Thymus (tissue), 11 donors: ENCODE data around the gene CCNY. TPM values are rescaled to one million over a fixed set of nuclear protein-coding genes. Genes with fewer than 3 reads are reported as not detected.

Experiments
- DNase-seq, 9 donors: peaks; one replicate each; pipeline ENCODE4 v3.0.0-alpha.2; 2013; ENCODE audit warnings: low spot score in 9 of 9, low read depth in 6 of 9, missing footprints in 1 of 9
- H3K27ac ChIP-seq, 2 donors: one replicate each; pipeline ENCODE4 v1.5.1; 2013; ENCODE audit warnings: control low read depth in 1 of 2, low read depth in 1 of 2, low read length in 1 of 2, mild to moderate bottlenecking in 1 of 2, moderate library complexity in 1 of 2
- H3K27me3 ChIP-seq, 2 donors: one replicate each; pipeline ENCODE4 v1.5.1; 2013; ENCODE audit warnings: low read length in 1 of 2; ENCODE audit not compliant: control insufficient read depth in 2 of 2, insufficient read depth in 1 of 2
- H3K36me3 ChIP-seq, 2 donors: one replicate each; pipeline ENCODE4 v1.5.1; 2013; ENCODE audit warnings: low read length in 1 of 2, mild to moderate bottlenecking in 1 of 2, moderate library complexity in 1 of 2; ENCODE audit not compliant: control insufficient read depth in 2 of 2, insufficient read depth in 2 of 2
- H3K4me1 ChIP-seq, 2 donors: one replicate each; pipeline ENCODE4 v1.5.1; 2013; ENCODE audit warnings: low read length in 2 of 2; ENCODE audit not compliant: control insufficient read depth in 2 of 2, insufficient read depth in 2 of 2
- H3K4me3 ChIP-seq, 2 donors: one replicate each; pipeline ENCODE4 v1.5.1; 2013; ENCODE audit warnings: low read length in 2 of 2, control low read depth in 1 of 2, mild to moderate bottlenecking in 1 of 2
- H3K9me3 ChIP-seq, 2 donors: one replicate each; pipeline ENCODE4 v1.5.1; 2013; ENCODE audit warnings: low read length in 1 of 2, mild to moderate bottlenecking in 1 of 2; ENCODE audit not compliant: control insufficient read depth in 2 of 2, insufficient read depth in 1 of 2
- WGBS: extraction: QIAGEN DNeasy Blood & Tissue Kit; methylation state at CpG from one replicate; pipeline ENCODE4 v1.1.7; 2013; 5-methylcytosine and 5-hydroxymethylcytosine counted together
- polyA plus RNA-seq: library from polyadenylated mRNA; stranded (reverse); fragments of 200-250 nt; gene quantifications from one replicate; pipeline ENCODE4 v1.2.3, GENCODE V29; 2013
- total RNA-seq: library from RNA; stranded (reverse); fragments of 120-200 nt; gene quantifications from one replicate; pipeline ENCODE4 v1.2.4, GENCODE V29; 2013
- donor health status: healthy.

Gene CCNY
- total and polyA plus RNA-seq, 2 donors, result 27.6 to 34.9 TPM

DNA sequence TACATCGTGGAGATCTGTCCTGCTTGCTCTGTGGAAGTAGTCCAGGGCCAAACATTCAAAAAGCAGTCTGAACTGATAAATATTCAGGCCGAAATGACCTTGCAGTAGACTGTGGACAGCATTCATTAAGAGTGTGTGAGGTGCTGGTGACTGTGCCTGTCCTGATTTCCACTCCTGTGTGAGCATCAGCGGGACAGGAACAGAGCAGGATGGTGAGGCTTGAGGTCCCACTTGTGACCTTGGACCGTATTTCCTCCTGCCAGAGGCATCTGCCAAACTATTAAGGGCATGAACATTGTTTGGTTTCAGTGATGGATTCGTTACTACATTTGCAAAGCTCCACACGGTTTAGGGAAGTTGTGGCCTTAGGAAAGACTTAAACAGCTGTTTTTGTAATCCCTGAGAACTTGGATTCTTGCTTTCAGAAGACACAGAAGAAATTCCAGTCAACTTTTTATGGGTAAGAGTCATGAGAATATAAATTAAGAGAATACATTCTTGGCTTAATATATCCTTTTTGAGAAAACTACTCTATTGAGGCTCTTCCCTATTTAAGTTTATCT, 32.8 kb downstream of the CCNY start:
- Histone ChIP-seq H3K36me3 (no peaks in the 10 kb centered on the region), H3K27ac (peak overlapping the region in 1 of 2 donors; percentile 43), H3K4me3 (no peak overlapping the region), H3K27me3 (no peaks in the 10 kb centered on the region), H3K4me1 (peaks cover 8 to 21% of the 10 kb centered on the region in 2 donors), H3K9me3 (no peaks in the 10 kb centered on the region)
- no peak for DNase-seq
- 36% methylated on average over 6 of the region's 6 CpGs for WGBS

DNA sequence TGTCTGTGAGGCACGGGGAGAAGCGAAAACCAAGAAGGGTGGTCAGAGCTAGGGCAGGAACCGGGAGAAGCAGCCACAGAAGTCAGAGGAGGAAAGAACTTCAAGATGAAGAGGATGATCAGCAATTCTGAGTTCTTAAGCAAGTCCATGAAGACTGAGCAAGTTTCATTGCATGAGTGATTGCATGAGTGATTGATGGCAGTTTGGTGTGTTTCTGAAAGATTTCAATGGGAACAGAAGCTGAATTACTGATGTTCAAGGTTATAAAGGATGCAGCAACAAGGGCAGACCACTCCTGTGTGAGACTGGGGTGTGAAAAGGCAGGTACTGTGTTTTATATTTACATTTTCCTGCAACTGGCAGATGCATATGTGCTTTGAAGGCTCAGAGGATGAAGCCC, 35.4 kb downstream of the CCNY start:
- peaks cover 8 to 21% of the 10 kb centered on the region in 2 donors for H3K4me1 ChIP-seq
- H3K27me3 ChIP-seq, result no peaks in the 10 kb centered on the region
- no peak for DNase-seq
- peak overlapping the region in 1 of 2 donors; percentile 26 for H3K27ac ChIP-seq
- WGBS, result 86% methylated on average over 3 of the region's 3 CpGs
- no peaks in the 10 kb centered on the region for H3K36me3 ChIP-seq
- H3K4me3 ChIP-seq, result no peak overlapping the region
- H3K9me3 ChIP-seq, result no peaks in the 10 kb centered on the region

DNA sequence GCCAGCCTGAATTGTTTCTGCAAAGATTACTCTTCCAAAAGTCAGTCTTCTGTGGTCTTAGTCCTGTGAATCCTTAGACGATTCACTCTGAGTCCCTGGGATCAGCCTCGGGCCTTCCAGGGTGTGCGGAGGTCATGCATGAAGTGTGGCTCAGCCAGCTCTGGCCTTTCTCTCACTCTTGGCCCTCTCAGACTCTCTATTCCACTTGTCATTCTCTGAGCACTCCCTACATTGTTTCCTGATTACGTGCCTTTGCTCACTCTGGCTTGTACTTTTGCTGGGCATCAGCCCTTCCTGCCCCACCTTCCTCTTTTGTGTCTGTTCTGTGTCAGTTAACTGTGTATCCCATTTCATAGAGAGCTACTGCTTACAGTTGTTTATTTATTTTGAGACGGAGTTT, 36.0 kb downstream of the CCNY start:
- DNase-seq, result no peak
- 53% methylated on average over 5 of the region's 5 CpGs for WGBS
- H3K4me1 ChIP-seq, result peaks cover 8 to 21% of the 10 kb centered on the region in 2 donors
- no peaks in the 10 kb centered on the region for H3K27me3 ChIP-seq
- H3K4me3 ChIP-seq, result no peak overlapping the region
- H3K36me3 ChIP-seq, result no peaks in the 10 kb centered on the region
- peak overlapping the region in 1 of 2 donors; percentile 26 for H3K27ac ChIP-seq
- H3K9me3 ChIP-seq, result no peaks in the 10 kb centered on the region

DNA sequence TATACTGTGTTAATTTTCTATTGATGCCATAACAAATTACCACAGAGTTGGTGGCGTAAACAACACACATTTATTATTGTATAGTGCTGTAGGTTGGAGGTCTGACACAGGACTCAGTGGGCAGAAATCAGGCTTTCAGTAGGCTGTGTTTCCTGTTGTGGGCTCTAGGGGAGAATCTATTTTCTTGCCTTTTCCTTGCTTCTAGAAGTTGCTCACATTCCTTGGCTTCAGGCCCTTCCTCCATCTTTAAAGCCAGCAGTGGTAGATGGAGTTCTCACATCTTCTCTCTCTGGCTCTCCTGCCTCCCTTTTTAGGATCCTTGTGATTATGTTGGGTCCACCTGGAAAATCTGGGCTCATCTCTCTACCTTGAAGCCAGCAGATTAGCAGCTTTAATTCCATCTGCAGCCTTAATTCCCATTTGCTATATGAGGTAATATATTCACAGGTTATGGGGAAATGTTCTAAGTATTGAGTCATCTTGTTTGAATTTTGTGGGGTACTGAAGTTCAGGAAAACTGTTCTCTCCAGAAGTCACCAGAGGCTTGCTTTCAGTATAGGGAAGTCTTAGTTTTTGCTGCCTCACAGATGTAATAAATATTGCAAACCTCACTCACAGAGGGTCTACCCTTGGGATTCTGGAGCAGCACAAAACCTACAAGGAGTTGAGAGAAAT, 38.9 kb downstream of the CCNY start:
- no peaks in the 10 kb centered on the region for H3K27me3 ChIP-seq
- H3K27ac ChIP-seq, result no peak overlapping the region
- H3K36me3 ChIP-seq, result no peaks in the 10 kb centered on the region
- H3K4me1 ChIP-seq, result peaks cover 10 to 30% of the 10 kb centered on the region in 2 donors
- H3K9me3 ChIP-seq, result no peaks in the 10 kb centered on the region
- DNase-seq, result no peak
- H3K4me3 ChIP-seq, result no peak overlapping the region
- 100% methylated on average over 1 of the region's 1 CpG for WGBS

DNA sequence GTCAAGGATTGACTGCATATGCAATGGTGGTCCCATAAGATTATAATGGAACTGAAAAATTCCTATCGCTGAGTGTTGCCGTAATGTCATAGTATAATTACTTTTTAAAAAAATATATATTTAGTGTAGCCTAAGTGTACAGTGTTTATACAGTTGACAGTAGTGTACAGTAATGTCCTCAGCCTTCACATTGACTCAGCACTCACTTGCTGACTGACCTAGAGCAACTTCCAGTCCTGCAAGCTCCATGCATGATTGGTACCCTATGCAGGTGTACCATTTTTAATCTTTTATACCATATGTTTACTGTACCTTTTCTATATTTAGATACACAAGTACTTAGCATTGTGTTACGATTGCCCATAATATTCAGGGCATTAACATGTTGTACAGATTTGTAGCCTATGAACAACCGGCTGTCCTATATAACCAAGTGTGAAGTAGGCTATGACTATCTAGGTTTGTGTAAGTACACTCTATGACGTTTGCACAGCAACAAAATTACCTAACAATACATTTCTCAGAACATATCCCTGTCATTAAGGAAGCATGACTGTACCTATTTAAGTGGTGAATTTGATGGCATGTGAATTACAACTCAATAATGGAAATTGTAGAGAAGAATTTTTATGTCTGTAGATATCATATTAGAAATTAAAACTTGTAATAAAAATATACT, 40.9 kb downstream of the CCNY start:
- H3K4me3 ChIP-seq, result no peak overlapping the region
- H3K4me1 ChIP-seq, result peaks cover 10 to 22% of the 10 kb centered on the region in 2 donors
- H3K27ac ChIP-seq, result no peak overlapping the region
- no peaks in the 10 kb centered on the region for H3K9me3 ChIP-seq
- no peaks in the 10 kb centered on the region for H3K27me3 ChIP-seq
- 95% methylated on average over 5 of the region's 5 CpGs for WGBS
- no peak for DNase-seq
- no peaks in the 10 kb centered on the region for H3K36me3 ChIP-seq

GRCh38 chr10:35378541-35379210, 42.4 kb downstream of the CCNY start:
- H3K36me3 ChIP-seq, result no peaks in the 10 kb centered on the region
- H3K4me3 ChIP-seq, result no peak overlapping the region
- peak in 1 of 9 donors; percentile 35 for DNase-seq
- no peaks in the 10 kb centered on the region for H3K27me3 ChIP-seq
- peak overlapping the region; percentile 10 to 79 for H3K27ac ChIP-seq
- H3K9me3 ChIP-seq, result no peaks in the 10 kb centered on the region
- 48% methylated on average over 9 of the region's 9 CpGs for WGBS
- peaks cover 10 to 18% of the 10 kb centered on the region in 2 donors for H3K4me1 ChIP-seq

GRCh38 chr10:35379226-35380137, 43.2 kb downstream of the CCNY start:
- H3K27ac ChIP-seq, result peak overlapping the region; percentile 36 to 79
- peaks cover 10 to 18% of the 10 kb centered on the region in 2 donors for H3K4me1 ChIP-seq
- H3K4me3 ChIP-seq, result no peak overlapping the region
- no peaks in the 10 kb centered on the region for H3K27me3 ChIP-seq
- no peaks in the 10 kb centered on the region for H3K36me3 ChIP-seq
- 43% methylated on average over 11 of the region's 11 CpGs for WGBS
- no peaks in the 10 kb centered on the region for H3K9me3 ChIP-seq
- DNase-seq, result peak in 6 of 9 donors; percentile 34 to 73 (median 46)

- 96% methylated on average over 8 of the region's 8 CpGs for WGBS
- peaks cover 10 to 19% of the 10 kb centered on the region in 2 donors for H3K4me1 ChIP-seq
- H3K27me3 ChIP-seq, result no peaks in the 10 kb centered on the region
- no peaks in the 10 kb centered on the region for H3K36me3 ChIP-seq
- H3K9me3 ChIP-seq, result no peaks in the 10 kb centered on the region
- no peak overlapping the region for H3K4me3 ChIP-seq
- no peak for DNase-seq
- no peak overlapping the region for H3K27ac ChIP-seq
Observed at GRCh38 chr10:35382096-35382495, 45.8 kb downstream of the CCNY start.
